ENCODE results near the gene SEC24B.

The SEC24B gene

GRCh38 chr4:109433205-109434006 lies at the start of gene SEC24B:
TSS of gene SEC24B (plus strand) at chr4:109433815. CDS start at chr4:109433870, 55 bp downstream.
- H3K27me3 ChIP-seq (ENCODE audit: control insufficient read depth, insufficient read depth, low read length), result no peaks in the 10 kb centered on the region
- H3K4me1 ChIP-seq (ENCODE audit: control insufficient read depth, insufficient read depth, low read length), result peaks cover 21% of the 10 kb centered on the region
- no peaks in the 10 kb centered on the region for H3K36me3 ChIP-seq (ENCODE audit: control insufficient read depth, insufficient read depth, low read length)
- H3K9me3 ChIP-seq (ENCODE audit: control insufficient read depth, low read length), result no peaks in the 10 kb centered on the region
- H3K4me3 ChIP-seq (ENCODE audit: low read length), result peak within 1 kb of the TSS; percentile 64
- H3K9ac ChIP-seq (ENCODE audit: low read length), result peak within 1 kb of the TSS; percentile 91

- no peaks in the 10 kb centered on the region for H3K9me3 ChIP-seq (ENCODE audit: control insufficient read depth, low read length)
- no peaks in the 10 kb centered on the region for H3K27me3 ChIP-seq (ENCODE audit: control insufficient read depth, insufficient read depth, low read length)
- H3K4me3 ChIP-seq (ENCODE audit: low read length), result no peak overlapping the region
- no peaks in the 10 kb centered on the region for H3K36me3 ChIP-seq (ENCODE audit: control insufficient read depth, insufficient read depth, low read length)
- H3K4me1 ChIP-seq (ENCODE audit: control insufficient read depth, insufficient read depth, low read length), result no peaks in the 10 kb centered on the region
- H3K9ac ChIP-seq (ENCODE audit: low read length), result no peak overlapping the region
These were observed 49.8 kb upstream of the SEC24B start for GRCh38 chr4:109383823-109384222.

DNA sequence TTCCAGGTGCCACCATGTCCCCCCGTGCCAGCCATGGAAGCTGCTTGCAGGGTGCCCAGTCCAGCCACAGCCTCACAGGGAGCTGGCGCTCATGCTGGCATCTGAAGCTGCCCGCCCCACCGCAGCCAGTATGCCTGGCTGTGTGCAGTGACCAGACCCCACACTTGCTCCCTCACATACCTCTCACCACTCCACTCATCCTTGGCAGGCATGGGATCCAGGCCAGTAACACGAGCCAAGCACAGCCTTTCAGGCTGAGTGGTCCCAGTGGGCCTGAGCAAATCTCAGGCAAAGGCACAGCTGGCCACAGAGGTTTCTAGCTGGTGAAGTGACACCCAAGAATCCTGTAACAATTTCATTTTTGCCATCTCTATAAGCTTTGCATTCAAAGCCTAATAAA lies 48.4 kb upstream of the SEC24B start:
- Histone ChIP-seq H3K9ac (ENCODE audit: low read length) (no peak overlapping the region), H3K4me1 (ENCODE audit: control insufficient read depth, insufficient read depth, low read length) (no peaks in the 10 kb centered on the region), H3K27me3 (ENCODE audit: control insufficient read depth, insufficient read depth, low read length) (no peaks in the 10 kb centered on the region), H3K4me3 (ENCODE audit: low read length) (no peak overlapping the region), H3K9me3 (ENCODE audit: control insufficient read depth, low read length) (no peaks in the 10 kb centered on the region), H3K36me3 (ENCODE audit: control insufficient read depth, insufficient read depth, low read length) (no peaks in the 10 kb centered on the region)

DNA sequence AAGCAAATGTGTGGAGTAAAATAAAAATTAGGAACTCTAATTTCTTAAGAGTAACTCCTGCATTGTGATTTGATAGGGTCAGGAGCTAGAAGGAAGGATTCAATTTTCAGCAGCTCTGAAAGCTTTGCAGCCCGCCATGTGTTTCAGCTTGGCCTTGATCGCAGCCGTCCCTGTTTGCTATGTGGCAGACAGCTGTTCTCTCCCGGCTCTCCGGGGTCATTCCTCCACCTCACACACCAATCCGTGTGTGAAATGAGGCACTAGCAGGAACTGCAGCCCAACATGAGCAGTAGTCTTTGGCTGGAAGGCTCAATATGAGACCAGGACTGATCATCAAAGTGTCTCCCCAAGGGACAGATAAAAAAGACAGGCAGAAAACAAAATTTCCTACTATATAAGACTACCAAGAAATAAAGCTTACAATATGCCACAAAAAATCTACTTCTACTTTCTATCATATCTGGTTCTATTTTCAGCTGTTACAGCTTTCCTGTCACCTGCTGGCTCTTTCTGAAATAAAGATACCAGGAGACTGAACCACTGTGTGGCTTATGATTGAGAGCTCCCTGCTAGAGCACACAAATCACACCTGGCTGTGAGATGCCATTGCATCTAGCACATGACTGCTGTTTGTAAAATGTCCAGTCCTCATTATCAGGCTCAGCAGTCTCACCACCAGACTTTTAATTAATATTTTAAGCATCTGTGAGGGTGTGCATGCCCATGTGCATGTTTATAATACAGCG lies 44.1 kb upstream of the SEC24B start:
- Histone ChIP-seq H3K36me3 (ENCODE audit: control insufficient read depth, insufficient read depth, low read length) (no peaks in the 10 kb centered on the region), H3K27me3 (ENCODE audit: control insufficient read depth, insufficient read depth, low read length) (no peaks in the 10 kb centered on the region), H3K9me3 (ENCODE audit: control insufficient read depth, low read length) (no peaks in the 10 kb centered on the region), H3K4me1 (ENCODE audit: control insufficient read depth, insufficient read depth, low read length) (no peaks in the 10 kb centered on the region), H3K9ac (ENCODE audit: low read length) (no peak overlapping the region), H3K4me3 (ENCODE audit: low read length) (no peak overlapping the region)

GRCh38 chr4:109390115-109390768 lies 43.4 kb upstream of the SEC24B start:
- Histone ChIP-seq H3K9ac (ENCODE audit: low read length) (no peak overlapping the region), H3K9me3 (ENCODE audit: control insufficient read depth, low read length) (no peaks in the 10 kb centered on the region), H3K4me1 (ENCODE audit: control insufficient read depth, insufficient read depth, low read length) (no peaks in the 10 kb centered on the region), H3K27me3 (ENCODE audit: control insufficient read depth, insufficient read depth, low read length) (no peaks in the 10 kb centered on the region), H3K36me3 (ENCODE audit: control insufficient read depth, insufficient read depth, low read length) (no peaks in the 10 kb centered on the region), H3K4me3 (ENCODE audit: low read length) (no peak overlapping the region)

DNA sequence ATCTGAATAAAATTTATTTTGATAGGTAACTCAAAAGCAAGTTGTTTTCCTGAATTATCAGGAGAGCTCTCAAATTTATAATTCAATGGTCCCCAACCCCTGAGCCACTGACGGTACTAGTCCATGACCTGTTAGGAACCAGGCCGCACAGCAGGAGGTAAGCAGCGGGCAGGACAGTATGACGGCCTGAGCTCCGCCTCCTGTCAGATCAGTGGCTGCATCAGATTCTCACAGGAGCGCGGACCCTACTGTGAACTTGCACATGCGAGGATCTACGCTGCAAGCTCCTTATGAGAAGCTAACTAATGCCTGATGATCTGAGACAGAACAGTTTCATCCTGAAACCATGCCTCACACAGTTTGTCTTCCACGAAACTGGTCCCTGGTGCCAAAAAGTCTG lies 37.9 kb upstream of the SEC24B start:
- no peak overlapping the region for H3K9ac ChIP-seq (ENCODE audit: low read length)
- no peaks in the 10 kb centered on the region for H3K36me3 ChIP-seq (ENCODE audit: control insufficient read depth, insufficient read depth, low read length)
- no peaks in the 10 kb centered on the region for H3K27me3 ChIP-seq (ENCODE audit: control insufficient read depth, insufficient read depth, low read length)
- H3K9me3 ChIP-seq (ENCODE audit: control insufficient read depth, low read length), result no peaks in the 10 kb centered on the region
- H3K4me1 ChIP-seq (ENCODE audit: control insufficient read depth, insufficient read depth, low read length), result no peaks in the 10 kb centered on the region
- H3K4me3 ChIP-seq (ENCODE audit: low read length), result no peak overlapping the region

GRCh38 chr4:109398928-109399327 lies 34.7 kb upstream of the SEC24B start:
- Histone ChIP-seq H3K4me3 (ENCODE audit: low read length) (no peak overlapping the region), H3K9ac (ENCODE audit: low read length) (no peak overlapping the region), H3K27me3 (ENCODE audit: control insufficient read depth, insufficient read depth, low read length) (no peaks in the 10 kb centered on the region), H3K4me1 (ENCODE audit: control insufficient read depth, insufficient read depth, low read length) (no peaks in the 10 kb centered on the region), H3K9me3 (ENCODE audit: control insufficient read depth, low read length) (no peaks in the 10 kb centered on the region), H3K36me3 (ENCODE audit: control insufficient read depth, insufficient read depth, low read length) (no peaks in the 10 kb centered on the region)

DNA sequence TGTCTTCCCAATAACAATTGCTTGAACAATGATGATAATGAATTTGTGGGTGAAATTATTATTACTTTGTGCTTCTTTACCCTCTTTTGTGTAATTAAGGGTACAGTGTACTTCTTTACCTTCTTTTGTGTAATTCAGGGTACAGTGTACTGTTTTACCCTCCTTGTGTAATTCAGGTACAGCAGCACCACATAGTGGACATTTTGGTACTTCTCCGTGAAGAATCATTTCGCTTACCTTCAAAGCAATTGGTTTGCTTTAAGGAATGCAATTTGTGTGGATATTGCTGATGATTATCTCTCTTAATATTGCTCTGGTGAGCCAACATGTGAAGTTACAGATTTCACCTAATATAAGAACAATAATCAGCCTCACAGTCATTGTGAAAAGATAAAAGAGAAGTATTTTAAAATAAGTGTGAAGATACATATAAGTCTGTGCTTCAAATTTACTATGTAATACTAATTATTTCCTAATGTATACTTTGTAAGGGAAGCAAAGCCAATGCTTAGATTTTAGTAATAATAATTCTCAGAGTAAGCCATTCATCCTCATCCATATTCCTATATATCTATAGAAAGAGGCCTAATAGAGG lies 27.2 kb upstream of the SEC24B start:
- Histone ChIP-seq H3K9ac (ENCODE audit: low read length) (no peak overlapping the region), H3K9me3 (ENCODE audit: control insufficient read depth, low read length) (no peaks in the 10 kb centered on the region), H3K36me3 (ENCODE audit: control insufficient read depth, insufficient read depth, low read length) (no peaks in the 10 kb centered on the region), H3K4me1 (ENCODE audit: control insufficient read depth, insufficient read depth, low read length) (no peaks in the 10 kb centered on the region), H3K4me3 (ENCODE audit: low read length) (no peak overlapping the region), H3K27me3 (ENCODE audit: control insufficient read depth, insufficient read depth, low read length) (no peaks in the 10 kb centered on the region)

DNA sequence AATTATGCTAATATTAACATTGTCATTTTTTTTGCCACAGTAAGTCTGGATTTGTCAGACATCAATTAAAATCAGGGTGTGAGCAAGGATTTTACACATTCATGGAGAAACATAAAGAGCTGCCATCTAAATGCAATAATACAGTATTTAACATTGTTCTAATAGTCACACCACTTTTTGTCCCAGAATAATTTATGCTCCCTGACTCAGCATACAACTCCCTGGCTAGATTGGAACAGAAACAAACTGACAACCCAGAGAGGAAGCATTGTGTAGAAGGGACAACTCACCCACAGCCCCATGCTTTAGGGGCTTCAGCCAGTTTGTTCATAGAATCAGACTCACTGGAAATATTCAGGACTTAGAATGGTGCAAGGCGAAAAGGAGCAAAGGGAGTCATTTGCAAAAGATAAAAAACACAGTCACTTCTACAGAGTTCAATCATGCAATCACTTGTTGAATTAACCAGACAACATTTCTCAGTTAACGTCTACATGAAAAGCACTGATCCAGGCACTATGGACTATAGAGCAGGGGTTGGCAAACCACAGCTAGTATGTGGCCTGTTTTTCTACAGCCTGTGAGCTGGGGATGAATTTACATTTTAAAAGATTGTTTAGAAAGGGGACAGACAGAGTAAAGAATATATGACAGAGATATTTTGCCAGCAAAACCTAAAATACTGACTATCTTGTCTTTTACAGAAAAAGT lies 26.4 kb upstream of the SEC24B start:
- no peaks in the 10 kb centered on the region for H3K4me1 ChIP-seq (ENCODE audit: control insufficient read depth, insufficient read depth, low read length)
- H3K36me3 ChIP-seq (ENCODE audit: control insufficient read depth, insufficient read depth, low read length), result no peaks in the 10 kb centered on the region
- H3K9ac ChIP-seq (ENCODE audit: low read length), result no peak overlapping the region
- H3K27me3 ChIP-seq (ENCODE audit: control insufficient read depth, insufficient read depth, low read length), result no peaks in the 10 kb centered on the region
- H3K9me3 ChIP-seq (ENCODE audit: control insufficient read depth, low read length), result no peaks in the 10 kb centered on the region
- no peak overlapping the region for H3K4me3 ChIP-seq (ENCODE audit: low read length)

- Histone ChIP-seq H3K9ac (ENCODE audit: low read length) (no peak overlapping the region), H3K36me3 (ENCODE audit: control insufficient read depth, insufficient read depth, low read length) (no peaks in the 10 kb centered on the region), H3K27me3 (ENCODE audit: control insufficient read depth, insufficient read depth, low read length) (no peaks in the 10 kb centered on the region), H3K4me3 (ENCODE audit: low read length) (no peak overlapping the region), H3K4me1 (ENCODE audit: control insufficient read depth, insufficient read depth, low read length) (no peaks in the 10 kb centered on the region), H3K9me3 (ENCODE audit: control insufficient read depth, low read length) (no peaks in the 10 kb centered on the region)
These were observed 24.9 kb upstream of the SEC24B start for GRCh38 chr4:109408711-109409110.

GRCh38 chr4:109410226-109410625 lies 23.4 kb upstream of the SEC24B start:
- no peaks in the 10 kb centered on the region for H3K27me3 ChIP-seq (ENCODE audit: control insufficient read depth, insufficient read depth, low read length)
- no peaks in the 10 kb centered on the region for H3K36me3 ChIP-seq (ENCODE audit: control insufficient read depth, insufficient read depth, low read length)
- no peak overlapping the region for H3K4me3 ChIP-seq (ENCODE audit: low read length)
- H3K9me3 ChIP-seq (ENCODE audit: control insufficient read depth, low read length), result no peaks in the 10 kb centered on the region
- no peak overlapping the region for H3K9ac ChIP-seq (ENCODE audit: low read length)
- no peaks in the 10 kb centered on the region for H3K4me1 ChIP-seq (ENCODE audit: control insufficient read depth, insufficient read depth, low read length)
